Testis (tissue), 3 donors: ENCODE results near the gene ZC3H7B. TPM values are rescaled to one million over a fixed set of nuclear protein-coding genes. Genes with fewer than 3 reads are reported as not detected.

Experiments
- DNase-seq: peaks from one replicate; pipeline ENCODE4 v3.0.0-alpha.2; 2019
- H3K27ac ChIP-seq, 2 donors: fragments of 200-600 bp; sonication (generic); one replicate each; pipeline ENCODE4 v1.5.1; 2019
- H3K27me3 ChIP-seq: fragments of 200-600 bp; sonication (generic); one replicate; pipeline ENCODE4 v1.5.1; 2019
- H3K36me3 ChIP-seq: fragments of 200-600 bp; sonication (generic); one replicate; pipeline ENCODE4 v1.5.1; 2017; ENCODE audit warnings: low read depth; ENCODE audit errors: missing control alignments
- H3K4me1 ChIP-seq: fragments of 200-600 bp; sonication (generic); one replicate; pipeline ENCODE4 v1.5.1; 2019
- H3K4me3 ChIP-seq, 2 donors: fragments of 200-600 bp; sonication (generic); one replicate each; pipeline ENCODE4 v1.5.1; 2017 to 2019
- H3K9me3 ChIP-seq: fragments of 200-600 bp; sonication (generic); one replicate; pipeline ENCODE4 v1.5.1; 2017
- CTCF ChIP-seq, 3 experiments: fragments of 450-650 bp in 2 of 3; fragments of 200-600 bp in 1 of 3; sonication (generic) in 1 of 3; IDR thresholded peaks; one replicate each; pipeline ENCODE4 v1.5.1; 2016 to 2019; ENCODE audit warnings: antibody characterized with exemption in 3 of 3, mild to moderate bottlenecking in 2 of 3, moderate library complexity in 1 of 3
- POLR2A ChIP-seq: fragments of 450-650 bp; IDR thresholded peaks from one replicate; pipeline ENCODE4 v1.6.1; 2017; ENCODE audit warnings: antibody characterized with exemption, mild to moderate bottlenecking, moderate library complexity
- WGBS, 2 donors: methylation state at CpG; one replicate each; pipeline ENCODE4 v1.1.5; 2018; 5-methylcytosine and 5-hydroxymethylcytosine counted together
- intact Hi-C: fragments of 100-400 bp; cut with DNase I; formaldehyde crosslinking; loops from one replicate; pipeline ENCODE4 v1.15.1; 2023; ENCODE audit warnings: low total_unique reads
- polyA plus RNA-seq: library from polyadenylated mRNA; stranded (reverse); fragments of 350-450 nt; fragmentation: Illumina TruSeq; extraction: RNeasy Lipid Tissue Mini Kit (QIAGEN cat#74804); gene quantifications from one replicate; pipeline ENCODE4 v1.2.3, GENCODE V29; 2014; ENCODE audit warnings: low read depth, low replicate concordance; ENCODE audit not compliant: insufficient read depth
- total RNA-seq, 2 donors: library from RNA; depleted of rRNA; stranded (reverse); fragments of >200 nt; gene quantifications; one replicate each; pipeline ENCODE4 v1.2.3, GENCODE V29; 2016

ZC3H7B gene
- total and polyA plus RNA-seq, 3 donors from 2014 or later = 38.9 to 63.0 (median 56.4) TPM

GRCh38 chr22:41340357-41340756 is 39.0 kb downstream of the ZC3H7B start:
- Histone ChIP-seq H3K36me3 (no peaks in the 10 kb centered on the region), H3K4me1 (no peaks in the 10 kb centered on the region), H3K4me3 (no peak overlapping the region), H3K9me3 (no peaks in the 10 kb centered on the region), H3K27ac (no peak overlapping the region), H3K27me3 (no peaks in the 10 kb centered on the region)
- WGBS, 2 donors = 62 to 76% methylated on average over 11 of the region's 11 CpGs
- intact Hi-C loops = no loop called here
- no peak for TF ChIP-seq POLR2A
- TF ChIP-seq CTCF (IDR thresholded peaks at IDR 0.05) = no peak
- DNase-seq = no peak

- no peaks in the 10 kb centered on the region for H3K9me3 ChIP-seq
- WGBS, 2 donors = 94% methylated on average over 2 to 8 of the region's 8 CpGs
- DNase-seq = no peak
- TF ChIP-seq POLR2A (no peak), CTCF (IDR thresholded peaks at IDR 0.05) (no peak)
- intact Hi-C loops = no loop called here
- H3K36me3 ChIP-seq = no peaks in the 10 kb centered on the region
- no peaks in the 10 kb centered on the region for H3K27me3 ChIP-seq
- no peak overlapping the region for H3K4me3 ChIP-seq
- no peaks in the 10 kb centered on the region for H3K4me1 ChIP-seq
- no peak overlapping the region for H3K27ac ChIP-seq
Measured at GRCh38 chr22:41341012-41341411, 39.7 kb downstream of the ZC3H7B start.

- no peak overlapping the region for H3K27ac ChIP-seq
- H3K36me3 ChIP-seq = no peaks in the 10 kb centered on the region
- no peaks in the 10 kb centered on the region for H3K27me3 ChIP-seq
- H3K4me3 ChIP-seq = no peak overlapping the region
- H3K9me3 ChIP-seq = no peaks in the 10 kb centered on the region
- H3K4me1 ChIP-seq = no peaks in the 10 kb centered on the region
- intact Hi-C loops = no loop called here
- DNase-seq = no peak
- TF ChIP-seq POLR2A (no peak), CTCF (IDR thresholded peaks at IDR 0.05) (no peak)
- WGBS, 2 donors = 81 to 85% methylated on average over 3 of the region's 3 CpGs
Measured at GRCh38 chr22:41341990-41342389, 40.7 kb downstream of the ZC3H7B start.

GRCh38 chr22:41343300-41343699 is 42.0 kb downstream of the ZC3H7B start:
- WGBS, 2 donors = 95% methylated on average over 18 of the region's 18 CpGs; no CpG with 5 or more reads in 1 of the 2 donors

More at GRCh38 chr22:41343300-41343699, 42.0 kb downstream of the ZC3H7B start:
- Histone ChIP-seq H3K4me3 (no peak overlapping the region), H3K9me3 (no peaks in the 10 kb centered on the region), H3K27ac (no peak overlapping the region), H3K36me3 (no peaks in the 10 kb centered on the region), H3K4me1 (no peaks in the 10 kb centered on the region), H3K27me3 (no peaks in the 10 kb centered on the region)
- intact Hi-C loops = no loop called here
- TF ChIP-seq POLR2A (no peak), CTCF (IDR thresholded peaks at IDR 0.05) (no peak)
- DNase-seq = no peak
